ENCODE measurements around the gene TRABD2A.

- no peak for TF ChIP-seq POLR2A (IDR thresholded peaks at IDR 0.05)
- no peak for TF ChIP-seq CTCF (IDR thresholded peaks at IDR 0.05)
- no peak for TF ChIP-seq POLR2AphosphoS5 (IDR thresholded peaks at IDR 0.05)
Measured at GRCh38 chr2:84788027-84788426, 92.9 kb downstream of the TRABD2A start.

Measured in prostate gland (tissue), 2 donors.